GM18519 (cell line): ENCODE measurements around the gene NDUFS2.

Experiments
- ATAC-seq: cut with Tn5 transposase; IDR thresholded peaks from one replicate; pipeline ENCODE4 v1.9.1; 2021; ENCODE audit warnings: mild to moderate bottlenecking, moderate library complexity; ENCODE audit not compliant: unreplicated experiment, low FRiP score

NDUFS2 gene

GRCh38 chr1:161201836-161202712 lies at the start of gene NDUFS2:
TSS of gene NDUFS2 (plus strand) at chr1:161202367. CDS start at chr1:161202386, 19 bp downstream.
- peak; percentile 91 for ATAC-seq

- no peak for ATAC-seq
Observed at GRCh38 chr1:161153176-161153575, 49.0 kb upstream of the NDUFS2 start.

GRCh38 chr1:161153682-161154337 lies 48.4 kb upstream of the NDUFS2 start, which contains the start of gene UFC1:
TSS of gene UFC1 (plus strand) at chr1:161153978. CDS start at chr1:161153998, 20 bp downstream.
- no peak for ATAC-seq

GRCh38 chr1:161157867-161158266 lies 44.3 kb upstream of the NDUFS2 start:
- ATAC-seq = no peak

GRCh38 chr1:161158316-161159010 lies 43.7 kb upstream of the NDUFS2 start:
- no peak for ATAC-seq

- peak; percentile 64 for ATAC-seq
Observed at GRCh38 chr1:161159087-161159912, 42.9 kb upstream of the NDUFS2 start, which contains the start of gene USP21. TSS of gene USP21 (plus strand) at chr1:161159500. CDS start at chr1:161160641, 1,141 bp downstream.

- ATAC-seq = no peak
Observed at GRCh38 chr1:161159913-161160243, 42.3 kb upstream of the NDUFS2 start.

GRCh38 chr1:161160671-161161145 lies 41.5 kb upstream of the NDUFS2 start:
- ATAC-seq = no peak

- ATAC-seq = no peak
Observed at GRCh38 chr1:161161652-161162051, 40.5 kb upstream of the NDUFS2 start.

GRCh38 chr1:161162052-161162451 lies 40.1 kb upstream of the NDUFS2 start:
- ATAC-seq = no peak

- ATAC-seq = no peak
Observed at GRCh38 chr1:161162806-161163205, 39.4 kb upstream of the NDUFS2 start.

GRCh38 chr1:161163793-161164192 lies 38.4 kb upstream of the NDUFS2 start:
- ATAC-seq = no peak

GRCh38 chr1:161164901-161165610 lies 37.1 kb upstream of the NDUFS2 start:
- no peak for ATAC-seq

GRCh38 chr1:161165742-161166668 lies 36.2 kb upstream of the NDUFS2 start, which contains the start of gene PPOX:
TSS of gene PPOX (plus strand) at chr1:161166426. CDS start at chr1:161166848, 422 bp downstream.
- peak; percentile 84 for ATAC-seq

- no peak for ATAC-seq
Observed at GRCh38 chr1:161166669-161167548, 35.3 kb upstream of the NDUFS2 start.

GRCh38 chr1:161168906-161169305 lies 33.3 kb upstream of the NDUFS2 start:
- ATAC-seq = no peak

- no peak for ATAC-seq
Observed at GRCh38 chr1:161171191-161171590, 31.0 kb upstream of the NDUFS2 start.
